ENCODE results near the gene RRAGD. TPM values are rescaled to one million over a fixed set of nuclear protein-coding genes. Genes with fewer than 3 reads are reported as not detected.

Gene RRAGD
- total RNA-seq, 1 experiment from 2014 or later, result 27.8 TPM

DNA sequence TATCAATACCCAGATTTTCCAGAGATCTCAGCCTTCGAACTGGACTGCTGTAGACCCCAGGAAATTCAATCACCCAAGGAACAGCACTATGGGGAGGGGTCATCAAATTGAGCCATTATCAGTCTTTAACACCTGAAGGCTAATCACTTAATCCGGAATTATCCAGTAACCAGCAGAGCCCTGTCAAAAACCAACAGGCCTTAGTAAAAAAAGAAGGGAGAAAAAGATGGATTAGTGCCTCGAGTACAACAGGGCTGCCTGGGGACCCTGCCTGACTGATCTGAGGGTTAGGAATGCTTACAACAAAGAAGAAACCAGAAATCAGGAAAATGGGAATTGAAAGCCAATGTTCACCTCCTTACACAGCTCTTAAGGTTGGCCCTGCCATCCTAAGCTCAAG is 7.6 kb downstream of the RRAGD start:
- ATAC-seq, result no peak

DNA sequence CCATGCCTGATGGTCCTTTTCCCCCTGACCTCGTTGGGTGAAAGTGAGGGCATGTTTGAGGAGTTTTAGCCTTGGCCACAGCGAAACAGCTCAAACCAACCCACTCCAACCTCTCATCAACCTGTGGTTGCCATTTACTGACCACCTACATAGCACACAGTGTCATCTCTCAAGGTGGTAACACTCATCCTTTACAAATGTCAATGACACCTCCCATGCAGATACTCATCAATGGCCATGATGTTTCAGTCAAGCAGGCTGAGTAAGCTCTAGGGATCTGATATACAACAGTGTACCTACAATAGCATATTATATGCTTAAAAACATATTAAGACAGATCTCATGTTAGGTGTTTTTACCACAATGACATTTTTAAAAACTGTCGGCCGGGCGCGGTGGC is 9.3 kb downstream of the RRAGD start:
- CTCF ChIA-PET, result no interaction called here

More for the DNA sequence above, 7.6 kb downstream of the RRAGD start:
- Histone ChIP-seq H3K9me3 (ENCODE audit: control insufficient read depth, insufficient read depth, low read depth, low read length) (no peaks in the 10 kb centered on the region), H3K36me3 (ENCODE audit: control insufficient read depth, insufficient read depth, low read length) (no peaks in the 10 kb centered on the region), H3K27me3 (ENCODE audit: control insufficient read depth, insufficient read depth, low read length) (no peaks in the 10 kb centered on the region), H3K27ac (ENCODE audit: low read length) (no peak overlapping the region), H3K4me1 (ENCODE audit: control insufficient read depth, insufficient read depth, low read length) (no peaks in the 10 kb centered on the region; the same call in none of the 2 replicates), H3K4me3 (ENCODE audit: low read depth in 2 of 2, low read length in 2 of 2) (no peak overlapping the region)
- no TSS peak for BruUV-seq (replicated peaks)
- no peak for DNase-seq (ENCODE audit: low read depth, low spot score)
- in situ Hi-C loops (cut with HindIII; ENCODE audit: low pct_unique_long_range_greater_than_20kb, low sequenced_read_pairs) (no loop called here), intact Hi-C loops (cut with micrococcal nuclease; ENCODE audit: unreplicated experiment) (no loop called here)
- ChIA-PET CTCF (no interaction called here), POLR2A (no interaction called here)
- TF ChIP-seq POLR2AphosphoS5 (IDR thresholded peaks at IDR 0.05; ENCODE audit: low read depth, low read length) (no peak), SIN3A (IDR thresholded peaks at IDR 0.05; ENCODE audit: borderline replicate concordance, insufficient read depth, low read depth, low read length) (no peak), TCF7L2 (IDR thresholded peaks at IDR 0.05; ENCODE audit: low read depth, low read length) (no peak)
- TF ChIP-seq, protein P1, sequence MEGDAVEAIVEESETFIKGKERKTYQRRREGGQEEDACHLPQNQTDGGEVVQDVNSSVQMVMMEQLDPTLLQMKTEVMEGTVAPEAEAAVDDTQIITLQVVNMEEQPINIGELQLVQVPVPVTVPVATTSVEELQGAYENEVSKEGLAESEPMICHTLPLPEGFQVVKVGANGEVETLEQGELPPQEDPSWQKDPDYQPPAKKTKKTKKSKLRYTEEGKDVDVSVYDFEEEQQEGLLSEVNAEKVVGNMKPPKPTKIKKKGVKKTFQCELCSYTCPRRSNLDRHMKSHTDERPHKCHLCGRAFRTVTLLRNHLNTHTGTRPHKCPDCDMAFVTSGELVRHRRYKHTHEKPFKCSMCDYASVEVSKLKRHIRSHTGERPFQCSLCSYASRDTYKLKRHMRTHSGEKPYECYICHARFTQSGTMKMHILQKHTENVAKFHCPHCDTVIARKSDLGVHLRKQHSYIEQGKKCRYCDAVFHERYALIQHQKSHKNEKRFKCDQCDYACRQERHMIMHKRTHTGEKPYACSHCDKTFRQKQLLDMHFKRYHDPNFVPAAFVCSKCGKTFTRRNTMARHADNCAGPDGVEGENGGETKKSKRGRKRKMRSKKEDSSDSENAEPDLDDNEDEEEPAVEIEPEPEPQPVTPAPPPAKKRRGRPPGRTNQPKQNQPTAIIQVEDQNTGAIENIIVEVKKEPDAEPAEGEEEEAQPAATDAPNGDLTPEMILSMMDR (IDR thresholded peaks at IDR 0.05), result no peak
- TF ChIP-seq, protein P2, sequence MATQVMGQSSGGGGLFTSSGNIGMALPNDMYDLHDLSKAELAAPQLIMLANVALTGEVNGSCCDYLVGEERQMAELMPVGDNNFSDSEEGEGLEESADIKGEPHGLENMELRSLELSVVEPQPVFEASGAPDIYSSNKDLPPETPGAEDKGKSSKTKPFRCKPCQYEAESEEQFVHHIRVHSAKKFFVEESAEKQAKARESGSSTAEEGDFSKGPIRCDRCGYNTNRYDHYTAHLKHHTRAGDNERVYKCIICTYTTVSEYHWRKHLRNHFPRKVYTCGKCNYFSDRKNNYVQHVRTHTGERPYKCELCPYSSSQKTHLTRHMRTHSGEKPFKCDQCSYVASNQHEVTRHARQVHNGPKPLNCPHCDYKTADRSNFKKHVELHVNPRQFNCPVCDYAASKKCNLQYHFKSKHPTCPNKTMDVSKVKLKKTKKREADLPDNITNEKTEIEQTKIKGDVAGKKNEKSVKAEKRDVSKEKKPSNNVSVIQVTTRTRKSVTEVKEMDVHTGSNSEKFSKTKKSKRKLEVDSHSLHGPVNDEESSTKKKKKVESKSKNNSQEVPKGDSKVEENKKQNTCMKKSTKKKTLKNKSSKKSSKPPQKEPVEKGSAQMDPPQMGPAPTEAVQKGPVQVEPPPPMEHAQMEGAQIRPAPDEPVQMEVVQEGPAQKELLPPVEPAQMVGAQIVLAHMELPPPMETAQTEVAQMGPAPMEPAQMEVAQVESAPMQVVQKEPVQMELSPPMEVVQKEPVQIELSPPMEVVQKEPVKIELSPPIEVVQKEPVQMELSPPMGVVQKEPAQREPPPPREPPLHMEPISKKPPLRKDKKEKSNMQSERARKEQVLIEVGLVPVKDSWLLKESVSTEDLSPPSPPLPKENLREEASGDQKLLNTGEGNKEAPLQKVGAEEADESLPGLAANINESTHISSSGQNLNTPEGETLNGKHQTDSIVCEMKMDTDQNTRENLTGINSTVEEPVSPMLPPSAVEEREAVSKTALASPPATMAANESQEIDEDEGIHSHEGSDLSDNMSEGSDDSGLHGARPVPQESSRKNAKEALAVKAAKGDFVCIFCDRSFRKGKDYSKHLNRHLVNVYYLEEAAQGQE (IDR thresholded peaks at IDR 0.05; ENCODE audit: insufficient read depth in 1 of 2, low read depth in 2 of 2, low read length in 1 of 2), result no peak

More for the DNA sequence above, 9.3 kb downstream of the RRAGD start:
- H3K36me3 ChIP-seq (ENCODE audit: control insufficient read depth, insufficient read depth, low read length), result no peaks in the 10 kb centered on the region
- H3K9me3 ChIP-seq (ENCODE audit: control insufficient read depth, insufficient read depth, low read depth, low read length), result no peaks in the 10 kb centered on the region
- in situ Hi-C loops (cut with HindIII; ENCODE audit: low pct_unique_long_range_greater_than_20kb, low sequenced_read_pairs), result no loop called here
- no peaks in the 10 kb centered on the region for H3K27me3 ChIP-seq (ENCODE audit: control insufficient read depth, insufficient read depth, low read length)
- H3K4me1 ChIP-seq (ENCODE audit: control insufficient read depth, insufficient read depth, low read length), result no peaks in the 10 kb centered on the region
- ATAC-seq (no peak), DNase-seq (ENCODE audit: low read depth, low spot score) (no peak)
- TF ChIP-seq POLR2AphosphoS5 (IDR thresholded peaks at IDR 0.05; ENCODE audit: low read depth, low read length), result no peak
- no peak for TF ChIP-seq SIN3A (IDR thresholded peaks at IDR 0.05; ENCODE audit: borderline replicate concordance, insufficient read depth, low read depth, low read length)
- TF ChIP-seq, protein P2 (IDR thresholded peaks at IDR 0.05; ENCODE audit: insufficient read depth in 1 of 2, low read depth in 2 of 2, low read length in 1 of 2), result no peak
- TF ChIP-seq, protein P1 (IDR thresholded peaks at IDR 0.05), result no peak
- TF ChIP-seq TCF7L2 (IDR thresholded peaks at IDR 0.05; ENCODE audit: low read depth, low read length), result no peak
- no peak overlapping the region for H3K4me3 ChIP-seq (ENCODE audit: low read depth in 2 of 2, low read length in 2 of 2)
- intact Hi-C loops (cut with micrococcal nuclease; ENCODE audit: unreplicated experiment), result no loop called here
- H3K27ac ChIP-seq (ENCODE audit: low read length), result no peak overlapping the region
- POLR2A ChIA-PET, result no interaction called here
- no TSS peak for BruUV-seq (replicated peaks)

Measured in Panc1 (cell line).